HL-60 (cell line): ENCODE measurements around the gene FNDC3B.

Experiments used
- CTCF ChIP-seq: IDR thresholded peaks from one replicate; pipeline ENCODE4 v1.5.1; 2011; ENCODE audit warnings: low read length, control low read depth, inconsistent platforms; ENCODE audit not compliant: insufficient read depth
- GABPA ChIP-seq: IDR thresholded peaks from 2 replicates; pipeline ENCODE4 v1.6.1; 2012; ENCODE audit warnings: low read depth
- POLR2AphosphoS5 ChIP-seq: IDR thresholded peaks from 2 replicates; pipeline ENCODE4 v1.6.1; 2012; ENCODE audit warnings: low read depth
- REST ChIP-seq: IDR thresholded peaks from 2 replicates; pipeline ENCODE4 v1.6.1; 2012; ENCODE audit warnings: low read depth; ENCODE audit not compliant: insufficient replicate concordance
- SPI1 ChIP-seq: IDR thresholded peaks from 2 replicates; pipeline ENCODE4 v1.6.1; 2012; ENCODE audit warnings: low read depth, mild to moderate bottlenecking, borderline replicate concordance

GRCh38 chr3:172185907-172186306, 146.5 kb downstream of the FNDC3B start:
- TF ChIP-seq CTCF = no peak
- no peak for TF ChIP-seq GABPA
- TF ChIP-seq REST = no peak
- TF ChIP-seq POLR2AphosphoS5 = no peak
- no peak for TF ChIP-seq SPI1
